Measurements from ENCODE around the gene TTC29.

Gene TTC29

DNA sequence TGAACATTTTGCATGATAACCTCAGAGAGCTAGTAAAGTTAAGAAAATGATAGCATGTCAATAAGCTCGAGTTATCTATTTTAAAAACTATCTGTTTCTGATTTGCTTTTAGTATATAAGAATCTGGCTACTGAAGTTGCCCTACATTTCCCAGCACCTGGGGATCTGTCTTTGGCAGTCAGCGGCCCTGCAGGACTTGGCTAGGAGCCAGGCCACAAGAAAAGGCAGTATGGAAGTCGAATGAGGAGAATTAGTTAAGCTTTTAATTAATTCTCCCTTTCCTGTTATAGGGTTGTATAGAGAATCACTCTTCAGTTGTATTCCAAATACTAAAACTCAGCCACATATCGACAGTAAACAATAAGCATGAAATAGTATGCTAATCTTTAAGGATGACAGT is 284.3 kb downstream of the TTC29 start:
- no peak overlapping the region for H3K4me3 ChIP-seq (ENCODE audit: low read depth, low read length)

More for the DNA sequence above, 284.3 kb downstream of the TTC29 start:
- no peak for TF ChIP-seq CTCF (IDR thresholded peaks at IDR 0.05; ENCODE audit: low read depth, low read length)
